Progenitor cell of endocrine pancreas (in vitro differentiated cells): ENCODE results near the gene TP63. TPM values are rescaled to one million over a fixed set of nuclear protein-coding genes. Genes with fewer than 3 reads are reported as not detected.

Source experiments
- DNase-seq: peaks from one replicate; pipeline ENCODE4 v3.0.0; 2021; ENCODE audit warnings: low spot score; ENCODE audit not compliant: unreplicated experiment
- H3K27ac Mint-ChIP-seq: 2 replicates; pipeline ENCODE4 v1.8.0; 2021; ENCODE audit warnings: mild to moderate bottlenecking, moderate library complexity, mixed read lengths
- H3K27me3 Mint-ChIP-seq: 2 replicates; pipeline ENCODE4 v1.8.0; 2021; ENCODE audit warnings: mixed read lengths
- H3K36me3 Mint-ChIP-seq: 2 replicates; pipeline ENCODE4 v1.8.0; 2022; ENCODE audit warnings: mixed read lengths; ENCODE audit not compliant: insufficient read depth
- H3K4me1 Mint-ChIP-seq: 2 replicates; pipeline ENCODE4 v1.8.0; 2021; ENCODE audit warnings: low read depth, mixed read lengths
- H3K4me3 Mint-ChIP-seq: 2 replicates; pipeline ENCODE4 v1.8.0; 2021; ENCODE audit warnings: low read depth, mild to moderate bottlenecking, moderate library complexity, mixed read lengths
- H3K9me3 Mint-ChIP-seq: 2 replicates; pipeline ENCODE4 v1.8.0; 2021; ENCODE audit warnings: low read depth, mixed read lengths
- CTCF ChIP-seq: fragments of 200-600 bp; sonication (generic); IDR thresholded peaks from one replicate; pipeline ENCODE4 v1.5.0; 2021; ENCODE audit warnings: antibody characterized with exemption, mild to moderate bottlenecking; ENCODE audit not compliant: unreplicated experiment
- microRNA-seq: library from miRNA; unstranded; fragments of <30 nt; microRNA quantifications from one replicate; pipeline ENCODE4 v1.1.0, GENCODE V29; 2020; ENCODE audit warnings: borderline number of aligned reads; ENCODE audit not compliant: unreplicated experiment
- total RNA-seq: library from RNA; stranded (reverse); gene quantifications from 2 replicates; pipeline ENCODE4 v1.2.1, GENCODE V29; 2021

TP63 gene
- total RNA-seq, 1 donor from 2014 or later: 0.72 TPM

- no peak for TF ChIP-seq CTCF
- no peak overlapping the region for H3K4me3 Mint-ChIP-seq
- H3K9me3 Mint-ChIP-seq: no peaks in the 10 kb centered on the region
- DNase-seq: no peak
- H3K4me1 Mint-ChIP-seq: peaks cover 24% of the 10 kb centered on the region
- H3K27ac Mint-ChIP-seq: no peak overlapping the region
- H3K36me3 Mint-ChIP-seq: no peaks in the 10 kb centered on the region
- H3K27me3 Mint-ChIP-seq: peaks cover 39% of the 10 kb centered on the region
Measured at GRCh38 chr3:189945935-189946709, 314.9 kb downstream of the TP63 start.

Small RNA genes within 50 kb of the gene (microRNA-seq; reads per million reads assigned to microRNA genes)
- not detected for gene MIR944
